K562 (cell line): ENCODE measurements around the gene ZNF791. TPM values are rescaled to one million over a fixed set of nuclear protein-coding genes. Genes with fewer than 3 reads are reported as not detected.
A peak's percentile ranks its signal among the peaks of the same experiment; 100 is the strongest.

Experiments
- BRD9 ChIP-seq: fragments of 450-650 bp; IDR thresholded peaks from 2 replicates; pipeline ENCODE4 v1.6.1; 2018; ENCODE audit warnings: low read depth; ENCODE audit not compliant: partially characterized antibody
- CBFB ChIP-seq: sonication (generic); formaldehyde crosslinking; IDR thresholded peaks from 2 replicates; pipeline ENCODE4 v1.4.0; 2020; ENCODE audit warnings: mild to moderate bottlenecking, missing genetic modification reagents
- CBX5 ChIP-seq: IDR thresholded peaks from 2 replicates; pipeline ENCODE4 v1.6.1; 2014; ENCODE audit warnings: low read depth, borderline replicate concordance
- CREB1 ChIP-seq, 2 experiments: sonication (generic) in 1 of 2; formaldehyde crosslinking in 1 of 2; IDR thresholded peaks; 2 replicates each; pipeline versions ENCODE4 v1.6.1 to v1.8.0; 2012 to 2022; ENCODE audit warnings: inconsistent platforms in 1 of 2, mild to moderate bottlenecking in 1 of 2, missing genetic modification reagents in 1 of 2, moderate library complexity in 1 of 2
- ETS2 ChIP-seq: IDR thresholded peaks from 2 replicates; pipeline ENCODE4 v1.6.1; 2016; ENCODE audit warnings: borderline replicate concordance, missing genetic modification characterization, mild to moderate bottlenecking, moderate library complexity, missing compliant biosample characterization; ENCODE audit not compliant: poor library complexity, severe bottlenecking
- FIP1L1 ChIP-seq: fragments of 200-400 bp; formaldehyde crosslinking; IDR thresholded peaks from 2 replicates; pipeline ENCODE4 v1.6.1; 2018; ENCODE audit warnings: mild to moderate bottlenecking, low read depth, low read length; ENCODE audit not compliant: poor library complexity, severe bottlenecking
- KDM1A ChIP-seq, 2 experiments: fragments of 450-650 bp; IDR thresholded peaks; 2 replicates each; pipeline ENCODE4 v1.6.1; 2016; ENCODE audit warnings: mild to moderate bottlenecking in 2 of 2
- MCM2 ChIP-seq: fragments of 450-650 bp; IDR thresholded peaks from 2 replicates; pipeline ENCODE4 v1.6.1; 2017; ENCODE audit warnings: low read depth, mild to moderate bottlenecking
- PHB ChIP-seq: fragments of 250-450 bp; sonication (Bioruptor Pico); IDR thresholded peaks from 2 replicates; pipeline ENCODE4 v1.5.0; 2021
- RUNX1 ChIP-seq: sonication (generic); IDR thresholded peaks from 2 replicates; pipeline ENCODE4 v1.6.1; 2016; ENCODE audit warnings: antibody characterized with exemption, low read depth
- TEAD1 ChIP-seq, 2 experiments: fragments of 450-650 bp in 1 of 2; sonication (generic) in 1 of 2; formaldehyde crosslinking; IDR thresholded peaks; 2 replicates each; pipeline versions ENCODE4 v1.4.0 to v1.8.0; 2020 to 2022; ENCODE audit warnings: mild to moderate bottlenecking in 2 of 2, missing genetic modification reagents in 1 of 2
- ZNF146 ChIP-seq: IDR thresholded peaks from one replicate; pipeline ENCODE4 v1.6.1; 2018; ENCODE audit warnings: missing compliant biosample characterization; ENCODE audit not compliant: unreplicated experiment
- ZNF184 ChIP-seq: sonication (generic); formaldehyde crosslinking; IDR thresholded peaks from 2 replicates; pipeline ENCODE4 v1.5.0; 2020; ENCODE audit warnings: missing genetic modification reagents
- ZSCAN29 ChIP-seq: fragments of 450-650 bp; IDR thresholded peaks from 2 replicates; pipeline ENCODE4 v1.6.1; 2017
- polyA plus RNA-seq, 8 experiments: library from polyadenylated mRNA; depleted of rRNA in 4 of 8; stranded (reverse) in 5 of 8; unstranded in 3 of 8; fragments of >200 nt; fragmentation: Nextera tagmentation in 2 of 8; fragmentation: Illumina TruSeq in 1 of 8; extraction: Ambion mirVana in 2 of 8; extraction: Trizol in 1 of 8; gene quantifications; 2 replicates each; pipeline versions ENCODE4 v1.2.1 to v1.2.3, GENCODE V29; 2011 to 2014; ENCODE audit warnings: inconsistent platforms in 1 of 8, missing spikeins in 1 of 8
- total RNA-seq, 7 experiments: library from RNA; depleted of rRNA in 6 of 7; stranded (reverse); fragments of >200 nt in 6 of 7; fragmentation: Illumina TruSeq in 2 of 7; extraction: Trizol in 2 of 7; gene quantifications; 2 replicates each; pipeline versions ENCODE4 v1.2.1 to v1.2.3, GENCODE V29; 2011 to 2021; ENCODE audit warnings: low replicate concordance in 1 of 7
- TF ChIP-seq, protein P1 (sequence below), 2 experiments: fragments of 150-350 bp in 1 of 2; IDR thresholded peaks; 2 replicates each; pipeline ENCODE4 v1.6.1; 2012 to 2016; ENCODE audit warnings: low read depth in 2 of 2, low read length in 2 of 2, mild to moderate bottlenecking in 1 of 2, moderate library complexity in 1 of 2
- TF ChIP-seq, protein P2 (sequence below), 2 experiments: IDR thresholded peaks in 1 of 2; conservative IDR thresholded peaks in 1 of 2; 2 replicates each; pipeline ENCODE4 v1.6.1; 2016; ENCODE audit warnings: low read depth in 2 of 2, mild to moderate bottlenecking in 1 of 2, missing compliant biosample characterization in 1 of 2, missing genetic modification characterization in 1 of 2, moderate library complexity in 1 of 2
- TF ChIP-seq, protein P3 (sequence below): fragments of 250-450 bp; sonication (Bioruptor Pico); IDR thresholded peaks from 2 replicates; pipeline ENCODE4 v1.5.0; 2020; ENCODE audit warnings: mild to moderate bottlenecking, borderline replicate concordance

The ZNF791 gene
- total and polyA plus RNA-seq, 9 of the 15 experiments (the other 6 are each of a cell fraction or from before 2014, with no cell fraction given): 7.8 to 22.7 (median 13.1) TPM

- TF ChIP-seq RUNX1 (0 out of 2 replicates have a peak, but pooled peaks have one; percentile 45), PHB (CRISPR knock-in tag) (0 out of 2 replicates have a peak, but pooled peaks have one; percentile 31), ZNF184 (CRISPR knock-in tag) (no peak), TEAD1 (CRISPR knock-in tag; IDR thresholded peaks at IDR 0.05) (peak in 1 of 2 experiments; percentile 80; a peak in 1 of 4 replicates), BRD9 (no peak), KDM1A (IDR thresholded peaks at IDR 0.05) (0 out of 4 replicates have a peak, but pooled peaks of 1 of the 2 experiments have one; percentile 22), ZNF146 (CRISPR knock-in tag) (no peak), ETS2 (no peak), MCM2 (no peak), CREB1 (IDR thresholded peaks at IDR 0.05) (peak; percentile 19; the same call in 1 of the 2 replicates), CREB1 (CRISPR knock-in tag; IDR thresholded peaks at IDR 0.05) (peak; percentile 57; the same call in 1 of the 2 replicates), CBX5 (peak; percentile 61; the same call in 1 of the 2 replicates), CBFB (CRISPR knock-in tag) (peak; percentile 82; the same call in 1 of the 2 replicates), ZSCAN29 (peak; percentile 84), FIP1L1 (peak; percentile 39)
- TF ChIP-seq, protein P1, sequence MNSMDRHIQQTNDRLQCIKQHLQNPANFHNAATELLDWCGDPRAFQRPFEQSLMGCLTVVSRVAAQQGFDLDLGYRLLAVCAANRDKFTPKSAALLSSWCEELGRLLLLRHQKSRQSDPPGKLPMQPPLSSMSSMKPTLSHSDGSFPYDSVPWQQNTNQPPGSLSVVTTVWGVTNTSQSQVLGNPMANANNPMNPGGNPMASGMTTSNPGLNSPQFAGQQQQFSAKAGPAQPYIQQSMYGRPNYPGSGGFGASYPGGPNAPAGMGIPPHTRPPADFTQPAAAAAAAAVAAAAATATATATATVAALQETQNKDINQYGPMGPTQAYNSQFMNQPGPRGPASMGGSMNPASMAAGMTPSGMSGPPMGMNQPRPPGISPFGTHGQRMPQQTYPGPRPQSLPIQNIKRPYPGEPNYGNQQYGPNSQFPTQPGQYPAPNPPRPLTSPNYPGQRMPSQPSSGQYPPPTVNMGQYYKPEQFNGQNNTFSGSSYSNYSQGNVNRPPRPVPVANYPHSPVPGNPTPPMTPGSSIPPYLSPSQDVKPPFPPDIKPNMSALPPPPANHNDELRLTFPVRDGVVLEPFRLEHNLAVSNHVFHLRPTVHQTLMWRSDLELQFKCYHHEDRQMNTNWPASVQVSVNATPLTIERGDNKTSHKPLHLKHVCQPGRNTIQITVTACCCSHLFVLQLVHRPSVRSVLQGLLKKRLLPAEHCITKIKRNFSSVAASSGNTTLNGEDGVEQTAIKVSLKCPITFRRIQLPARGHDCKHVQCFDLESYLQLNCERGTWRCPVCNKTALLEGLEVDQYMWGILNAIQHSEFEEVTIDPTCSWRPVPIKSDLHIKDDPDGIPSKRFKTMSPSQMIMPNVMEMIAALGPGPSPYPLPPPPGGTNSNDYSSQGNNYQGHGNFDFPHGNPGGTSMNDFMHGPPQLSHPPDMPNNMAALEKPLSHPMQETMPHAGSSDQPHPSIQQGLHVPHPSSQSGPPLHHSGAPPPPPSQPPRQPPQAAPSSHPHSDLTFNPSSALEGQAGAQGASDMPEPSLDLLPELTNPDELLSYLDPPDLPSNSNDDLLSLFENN (IDR thresholded peaks at IDR 0.05; ENCODE audit: low read depth in 2 of 2, low read length in 2 of 2): no peak
- TF ChIP-seq, protein P2, sequence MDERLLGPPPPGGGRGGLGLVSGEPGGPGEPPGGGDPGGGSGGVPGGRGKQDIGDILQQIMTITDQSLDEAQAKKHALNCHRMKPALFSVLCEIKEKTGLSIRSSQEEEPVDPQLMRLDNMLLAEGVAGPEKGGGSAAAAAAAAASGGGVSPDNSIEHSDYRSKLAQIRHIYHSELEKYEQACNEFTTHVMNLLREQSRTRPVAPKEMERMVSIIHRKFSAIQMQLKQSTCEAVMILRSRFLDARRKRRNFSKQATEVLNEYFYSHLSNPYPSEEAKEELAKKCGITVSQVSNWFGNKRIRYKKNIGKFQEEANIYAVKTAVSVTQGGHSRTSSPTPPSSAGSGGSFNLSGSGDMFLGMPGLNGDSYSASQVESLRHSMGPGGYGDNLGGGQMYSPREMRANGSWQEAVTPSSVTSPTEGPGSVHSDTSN (CRISPR knock-in tag; IDR thresholded peaks at IDR 0.05; ENCODE audit: low read depth): no peak
- TF ChIP-seq, protein P2 (tag; conservative IDR thresholded peaks at IDR 0.05; ENCODE audit: low read depth): no peak
- TF ChIP-seq, protein P3, sequence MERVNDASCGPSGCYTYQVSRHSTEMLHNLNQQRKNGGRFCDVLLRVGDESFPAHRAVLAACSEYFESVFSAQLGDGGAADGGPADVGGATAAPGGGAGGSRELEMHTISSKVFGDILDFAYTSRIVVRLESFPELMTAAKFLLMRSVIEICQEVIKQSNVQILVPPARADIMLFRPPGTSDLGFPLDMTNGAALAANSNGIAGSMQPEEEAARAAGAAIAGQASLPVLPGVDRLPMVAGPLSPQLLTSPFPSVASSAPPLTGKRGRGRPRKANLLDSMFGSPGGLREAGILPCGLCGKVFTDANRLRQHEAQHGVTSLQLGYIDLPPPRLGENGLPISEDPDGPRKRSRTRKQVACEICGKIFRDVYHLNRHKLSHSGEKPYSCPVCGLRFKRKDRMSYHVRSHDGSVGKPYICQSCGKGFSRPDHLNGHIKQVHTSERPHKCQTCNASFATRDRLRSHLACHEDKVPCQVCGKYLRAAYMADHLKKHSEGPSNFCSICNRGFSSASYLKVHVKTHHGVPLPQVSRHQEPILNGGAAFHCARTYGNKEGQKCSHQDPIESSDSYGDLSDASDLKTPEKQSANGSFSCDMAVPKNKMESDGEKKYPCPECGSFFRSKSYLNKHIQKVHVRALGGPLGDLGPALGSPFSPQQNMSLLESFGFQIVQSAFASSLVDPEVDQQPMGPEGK: no peak
These were observed 29.3 kb downstream of the ZNF791 start (continued) for GRCh38 chr19:12639901-12640613.
